ENCODE data around the gene PTGDR2.

DNA sequence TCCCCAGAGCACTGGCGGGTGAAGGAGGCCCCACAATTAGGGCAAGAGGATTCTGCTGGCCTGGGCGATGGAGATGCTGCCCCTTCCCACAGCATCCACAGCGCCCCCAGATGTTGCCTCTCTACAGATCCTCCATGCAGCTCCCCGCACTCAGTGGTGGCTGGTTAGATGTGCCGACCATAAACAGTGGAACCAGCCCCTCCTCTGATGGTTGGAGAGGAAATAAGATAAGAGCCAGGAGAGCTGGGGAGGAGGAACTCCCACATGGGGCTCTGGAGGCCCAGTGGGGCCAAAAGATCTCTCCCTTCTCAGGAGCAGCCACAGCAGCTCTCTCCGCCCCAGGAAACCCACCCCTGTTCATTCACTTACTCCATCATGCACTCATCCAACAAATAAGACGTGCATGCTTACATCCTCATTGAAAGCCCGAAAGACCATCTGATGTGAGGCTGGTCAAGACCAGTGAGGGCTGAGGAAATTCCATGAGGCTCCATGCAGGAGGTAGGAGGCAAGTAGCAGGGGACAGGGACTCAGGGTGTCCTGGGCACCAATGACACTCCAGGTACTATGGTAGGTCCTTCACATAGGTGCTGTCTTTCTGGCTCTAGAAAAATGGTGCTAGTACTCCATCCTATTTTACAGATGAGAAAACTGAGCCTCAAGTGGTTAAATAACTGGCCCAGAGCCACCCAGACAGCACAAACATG, 1.5 kb downstream of the PTGDR2 start:
- TF ChIP-seq, protein P1, sequence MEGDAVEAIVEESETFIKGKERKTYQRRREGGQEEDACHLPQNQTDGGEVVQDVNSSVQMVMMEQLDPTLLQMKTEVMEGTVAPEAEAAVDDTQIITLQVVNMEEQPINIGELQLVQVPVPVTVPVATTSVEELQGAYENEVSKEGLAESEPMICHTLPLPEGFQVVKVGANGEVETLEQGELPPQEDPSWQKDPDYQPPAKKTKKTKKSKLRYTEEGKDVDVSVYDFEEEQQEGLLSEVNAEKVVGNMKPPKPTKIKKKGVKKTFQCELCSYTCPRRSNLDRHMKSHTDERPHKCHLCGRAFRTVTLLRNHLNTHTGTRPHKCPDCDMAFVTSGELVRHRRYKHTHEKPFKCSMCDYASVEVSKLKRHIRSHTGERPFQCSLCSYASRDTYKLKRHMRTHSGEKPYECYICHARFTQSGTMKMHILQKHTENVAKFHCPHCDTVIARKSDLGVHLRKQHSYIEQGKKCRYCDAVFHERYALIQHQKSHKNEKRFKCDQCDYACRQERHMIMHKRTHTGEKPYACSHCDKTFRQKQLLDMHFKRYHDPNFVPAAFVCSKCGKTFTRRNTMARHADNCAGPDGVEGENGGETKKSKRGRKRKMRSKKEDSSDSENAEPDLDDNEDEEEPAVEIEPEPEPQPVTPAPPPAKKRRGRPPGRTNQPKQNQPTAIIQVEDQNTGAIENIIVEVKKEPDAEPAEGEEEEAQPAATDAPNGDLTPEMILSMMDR (conservative IDR thresholded peaks at IDR 0.05; ENCODE audit: low read depth, low read length), result no peak
- TF ChIP-seq EZH2 (IDR thresholded peaks at IDR 0.05; ENCODE audit: low read length, unreplicated experiment) (no peak), EZH2phosphoT487 (IDR thresholded peaks at IDR 0.05; ENCODE audit: borderline replicate concordance, low read length) (no peak)
